ENCODE results near the gene TOGARAM1.

TOGARAM1 gene

GRCh38 chr14:45083617-45083975 is 121.6 kb downstream of the TOGARAM1 start:
- TF ChIP-seq CTCF (IDR thresholded peaks at IDR 0.05; ENCODE audit: low read depth, low read length), result no peak
- Histone ChIP-seq H3K4me3 (ENCODE audit: low read depth, low read length) (peak overlapping the region; percentile 88), H3K27ac (peak overlapping the region; percentile 61)

GRCh38 chr14:45083976-45084722 is 122.2 kb downstream of the TOGARAM1 start, which contains the start of gene PRPF39:
TSS of gene PRPF39 (plus strand) at chr14:45084116. CDS start at chr14:45095240, 11,124 bp downstream.
- H3K27me3 ChIP-seq (ENCODE audit: insufficient read depth, low read depth, severe bottlenecking), result no peaks in the 10 kb centered on the region
- peaks cover 10% of the 10 kb centered on the region for H3K36me3 ChIP-seq
- peak within 1 kb of the TSS; percentile 88 for H3K4me3 ChIP-seq (ENCODE audit: low read depth, low read length)
- peak; percentile 95 for DNase-seq
- peak within 1 kb of the TSS; percentile 91 for H3K27ac ChIP-seq
- no peaks in the 10 kb centered on the region for H3K9me3 ChIP-seq (ENCODE audit: severe bottlenecking)
- no peak for TF ChIP-seq CTCF (IDR thresholded peaks at IDR 0.05; ENCODE audit: low read depth, low read length)

More at GRCh38 chr14:45083617-45083975, 121.6 kb downstream of the TOGARAM1 start:
- H3K9me3 ChIP-seq (ENCODE audit: severe bottlenecking), result no peaks in the 10 kb centered on the region
- DNase-seq, result no peak
- H3K27me3 ChIP-seq (ENCODE audit: insufficient read depth, low read depth, severe bottlenecking), result no peaks in the 10 kb centered on the region
- peaks cover 8% of the 10 kb centered on the region for H3K36me3 ChIP-seq

- Histone ChIP-seq H3K9me3 (ENCODE audit: severe bottlenecking) (no peaks in the 10 kb centered on the region), H3K36me3 (peaks cover 10% of the 10 kb centered on the region), H3K27ac (peak overlapping the region; percentile 91; the same call in 1 of the 2 replicates), H3K27me3 (ENCODE audit: insufficient read depth, low read depth, severe bottlenecking) (no peaks in the 10 kb centered on the region), H3K4me3 (ENCODE audit: low read depth, low read length) (peak overlapping the region; percentile 88)
- TF ChIP-seq CTCF (IDR thresholded peaks at IDR 0.05; ENCODE audit: low read depth, low read length), result no peak
- no peak for DNase-seq
These were observed 123.0 kb downstream of the TOGARAM1 start for GRCh38 chr14:45084946-45085346.

GRCh38 chr14:45089813-45090212 is 127.8 kb downstream of the TOGARAM1 start:
- peaks cover 16% of the 10 kb centered on the region for H3K36me3 ChIP-seq
- no peaks in the 10 kb centered on the region for H3K27me3 ChIP-seq (ENCODE audit: insufficient read depth, low read depth, severe bottlenecking)
- no peaks in the 10 kb centered on the region for H3K9me3 ChIP-seq (ENCODE audit: severe bottlenecking)
- no peak overlapping the region for H3K4me3 ChIP-seq (ENCODE audit: low read depth, low read length)
- no peak for DNase-seq
- H3K27ac ChIP-seq, result no peak overlapping the region
- TF ChIP-seq CTCF (IDR thresholded peaks at IDR 0.05; ENCODE audit: low read depth, low read length), result no peak

- no peak for DNase-seq
- H3K4me3 ChIP-seq (ENCODE audit: low read depth, low read length), result no peak overlapping the region
- no peak overlapping the region for H3K27ac ChIP-seq
- H3K9me3 ChIP-seq (ENCODE audit: severe bottlenecking), result no peaks in the 10 kb centered on the region
- no peak for TF ChIP-seq CTCF (IDR thresholded peaks at IDR 0.05; ENCODE audit: low read depth, low read length)
- H3K36me3 ChIP-seq, result peaks cover 33% of the 10 kb centered on the region
- H3K27me3 ChIP-seq (ENCODE audit: insufficient read depth, low read depth, severe bottlenecking), result no peaks in the 10 kb centered on the region
These were observed 129.7 kb downstream of the TOGARAM1 start for GRCh38 chr14:45091710-45092109.
